ENCODE measurements around the gene VLDLR.

- TF ChIP-seq, protein P1, sequence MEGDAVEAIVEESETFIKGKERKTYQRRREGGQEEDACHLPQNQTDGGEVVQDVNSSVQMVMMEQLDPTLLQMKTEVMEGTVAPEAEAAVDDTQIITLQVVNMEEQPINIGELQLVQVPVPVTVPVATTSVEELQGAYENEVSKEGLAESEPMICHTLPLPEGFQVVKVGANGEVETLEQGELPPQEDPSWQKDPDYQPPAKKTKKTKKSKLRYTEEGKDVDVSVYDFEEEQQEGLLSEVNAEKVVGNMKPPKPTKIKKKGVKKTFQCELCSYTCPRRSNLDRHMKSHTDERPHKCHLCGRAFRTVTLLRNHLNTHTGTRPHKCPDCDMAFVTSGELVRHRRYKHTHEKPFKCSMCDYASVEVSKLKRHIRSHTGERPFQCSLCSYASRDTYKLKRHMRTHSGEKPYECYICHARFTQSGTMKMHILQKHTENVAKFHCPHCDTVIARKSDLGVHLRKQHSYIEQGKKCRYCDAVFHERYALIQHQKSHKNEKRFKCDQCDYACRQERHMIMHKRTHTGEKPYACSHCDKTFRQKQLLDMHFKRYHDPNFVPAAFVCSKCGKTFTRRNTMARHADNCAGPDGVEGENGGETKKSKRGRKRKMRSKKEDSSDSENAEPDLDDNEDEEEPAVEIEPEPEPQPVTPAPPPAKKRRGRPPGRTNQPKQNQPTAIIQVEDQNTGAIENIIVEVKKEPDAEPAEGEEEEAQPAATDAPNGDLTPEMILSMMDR (IDR thresholded peaks at IDR 0.05): no peak
- no peak for TF ChIP-seq POLR2A (IDR thresholded peaks at IDR 0.05)
Measured at GRCh38 chr9:2616692-2617377, 4.8 kb upstream of the VLDLR start.
